Mesenchymal stem cell (in vitro differentiated cells and primary cell): ENCODE data around the gene HSBP1.

Experiments
- DNase-seq: peaks from one replicate; pipeline ENCODE4 v3.0.0-alpha.2; 2013
- H2AFZ ChIP-seq: one replicate; pipeline ENCODE4 v1.6.1; 2013; ENCODE audit warnings: low read depth, mild to moderate bottlenecking, control low read depth, inconsistent platforms, low read length, moderate library complexity
- H2AK5ac ChIP-seq: 2 replicates; pipeline ENCODE4 v1.6.1; 2013; ENCODE audit warnings: low read length, moderate library complexity, mild to moderate bottlenecking, inconsistent platforms; ENCODE audit not compliant: severe bottlenecking
- H2BK120ac ChIP-seq: one replicate; pipeline ENCODE4 v1.6.1; 2013; ENCODE audit warnings: low read depth, mild to moderate bottlenecking, inconsistent platforms, low read length, moderate library complexity
- H2BK12ac ChIP-seq, 2 experiments: one replicate each; pipeline ENCODE4 v1.6.1; 2013; ENCODE audit warnings: inconsistent platforms in 2 of 2, low read length in 2 of 2, mild to moderate bottlenecking in 2 of 2, moderate library complexity in 2 of 2, control low read depth in 1 of 2
- H2BK15ac ChIP-seq: one replicate; pipeline ENCODE4 v1.6.1; 2013; ENCODE audit warnings: mild to moderate bottlenecking, low read depth, inconsistent platforms; ENCODE audit not compliant: poor library complexity, severe bottlenecking
- H2BK5ac ChIP-seq: 2 replicates; pipeline ENCODE4 v1.6.1; 2013; ENCODE audit warnings: low read depth, mild to moderate bottlenecking, low read length, control low read depth, inconsistent platforms; ENCODE audit not compliant: poor library complexity, severe bottlenecking
- H3K14ac ChIP-seq, 2 experiments: one replicate each; pipeline ENCODE4 v1.6.1; 2013; ENCODE audit warnings: inconsistent platforms in 2 of 2, low read length in 2 of 2, control low read depth in 1 of 2, mild to moderate bottlenecking in 1 of 2, moderate library complexity in 1 of 2
- H3K18ac ChIP-seq, 2 experiments: one replicate each; pipeline ENCODE4 v1.6.1; 2013; ENCODE audit warnings: inconsistent platforms in 2 of 2, low read length in 2 of 2, control low read depth in 1 of 2, low read depth in 1 of 2, mild to moderate bottlenecking in 1 of 2
- H3K23ac ChIP-seq, 2 experiments: one replicate each; pipeline ENCODE4 v1.6.1; 2013; ENCODE audit warnings: inconsistent platforms in 2 of 2, low read length in 2 of 2, mild to moderate bottlenecking in 2 of 2, moderate library complexity in 2 of 2, control low read depth in 1 of 2
- H3K27ac ChIP-seq: 2 replicates; pipeline ENCODE4 v1.5.1; 2013; ENCODE audit warnings: mild to moderate bottlenecking, moderate library complexity, low read length, control low read depth, inconsistent platforms; ENCODE audit not compliant: poor library complexity, severe bottlenecking
- H3K27me3 ChIP-seq, 2 experiments: 2 replicates each; pipeline versions ENCODE4 v1.6.1 to v1.7.0; 2013; ENCODE audit warnings: low read length in 2 of 2, mild to moderate bottlenecking in 2 of 2, moderate library complexity in 2 of 2, control low read depth in 1 of 2, inconsistent platforms in 1 of 2; ENCODE audit not compliant: control insufficient read depth in 1 of 2, insufficient read depth in 1 of 2
- H3K36me3 ChIP-seq, 2 experiments: 2 replicates each; pipeline versions ENCODE4 v1.6.1 to v1.7.0; 2013; ENCODE audit warnings: low read length in 2 of 2, control low read depth in 1 of 2, inconsistent platforms in 1 of 2, low read depth in 1 of 2, mild to moderate bottlenecking in 1 of 2; ENCODE audit not compliant: insufficient read depth in 2 of 2, control insufficient read depth in 1 of 2
- H3K4ac ChIP-seq, 2 experiments: one replicate each; pipeline ENCODE4 v1.6.1; 2013; ENCODE audit warnings: inconsistent platforms in 2 of 2, low read length in 2 of 2, mild to moderate bottlenecking in 2 of 2, moderate library complexity in 2 of 2, control low read depth in 1 of 2, low read depth in 1 of 2
- H3K4me1 ChIP-seq: 2 replicates; pipeline ENCODE4 v1.6.1; 2013; ENCODE audit warnings: low read depth, low read length, control low read depth; ENCODE audit not compliant: control insufficient read depth, insufficient read depth
- H3K4me2 ChIP-seq: 2 replicates; pipeline ENCODE4 v1.6.1; 2013; ENCODE audit warnings: low read length, mild to moderate bottlenecking, inconsistent platforms; ENCODE audit not compliant: poor library complexity, severe bottlenecking
- H3K4me3 ChIP-seq, 2 experiments: 2 replicates each; pipeline versions ENCODE4 v1.5.1 to v1.7.0; 2013; ENCODE audit warnings: low read length in 2 of 2, mild to moderate bottlenecking in 2 of 2, control low read depth in 1 of 2, low read depth in 1 of 2; ENCODE audit not compliant: insufficient read depth in 1 of 2
- H3K79me1 ChIP-seq: replicated peaks from 2 replicates; pipeline ENCODE4 v1.6.1; 2013; ENCODE audit warnings: mild to moderate bottlenecking, control low read depth, low read length, inconsistent platforms; ENCODE audit not compliant: poor library complexity, severe bottlenecking
- H3K9ac ChIP-seq: 2 replicates; pipeline ENCODE4 v1.7.0; 2013; ENCODE audit warnings: mild to moderate bottlenecking, low read length, moderate library complexity
- H3K9me3 ChIP-seq: 2 replicates; pipeline ENCODE4 v1.7.0; 2013; ENCODE audit warnings: mild to moderate bottlenecking, low read length; ENCODE audit not compliant: control insufficient read depth
- H4K8ac ChIP-seq: one replicate; pipeline ENCODE4 v1.6.1; 2013; ENCODE audit warnings: inconsistent platforms, mild to moderate bottlenecking, low read length, moderate library complexity
- H4K91ac ChIP-seq: one replicate; pipeline ENCODE4 v1.6.1; 2013; ENCODE audit warnings: mild to moderate bottlenecking, low read length, inconsistent platforms
- WGBS: methylation state at CpG from one replicate; pipeline ENCODE4 v1.1.7; 2013; ENCODE audit warnings: mixed read lengths; 5-methylcytosine and 5-hydroxymethylcytosine counted together

HSBP1 gene

GRCh38 chr16:83776944-83777343 is 30.8 kb upstream of the HSBP1 start:
- no peak overlapping the region for H3K4ac ChIP-seq
- H3K4me2 ChIP-seq, result no peak overlapping the region
- no peak overlapping the region for H2AK5ac ChIP-seq
- H3K14ac ChIP-seq, result no peak overlapping the region
- no peak overlapping the region for H2BK120ac ChIP-seq
- H4K91ac ChIP-seq, result no peak overlapping the region
- no peak overlapping the region for H2AFZ ChIP-seq
- no peak overlapping the region for H2BK5ac ChIP-seq
- WGBS, result 89% methylated on average over 9 of the region's 9 CpGs
- DNase-seq, result no peak
- no peak overlapping the region for H3K9ac ChIP-seq
- no peak overlapping the region for H3K18ac ChIP-seq
- no peaks in the 10 kb centered on the region for H3K79me1 ChIP-seq
- H4K8ac ChIP-seq, result no peak overlapping the region
- no peak overlapping the region for H2BK12ac ChIP-seq
- H3K4me3 ChIP-seq, result no peak overlapping the region
- H3K36me3 ChIP-seq, result no peaks in the 10 kb centered on the region
- H3K4me1 ChIP-seq, result peaks cover 2% of the 10 kb centered on the region
- no peak overlapping the region for H3K23ac ChIP-seq
- H3K27me3 ChIP-seq, result no peaks in the 10 kb centered on the region
- H3K9me3 ChIP-seq, result no peaks in the 10 kb centered on the region
- no peak overlapping the region for H2BK15ac ChIP-seq
- no peak overlapping the region for H3K27ac ChIP-seq

- WGBS, result 80% methylated on average over 6 of the region's 6 CpGs
- no peak overlapping the region for H2BK15ac ChIP-seq
- peaks cover 2% of the 10 kb centered on the region for H3K4me1 ChIP-seq
These were observed 27.9 kb upstream of the HSBP1 start for GRCh38 chr16:83779886-83780285.

GRCh38 chr16:83785455-83785854 is 22.3 kb upstream of the HSBP1 start:
- H2AFZ ChIP-seq, result no peak overlapping the region
- no peak overlapping the region for H2BK15ac ChIP-seq
- DNase-seq, result no peak
- H3K4me3 ChIP-seq, result no peak overlapping the region
- H2BK5ac ChIP-seq, result no peak overlapping the region
- peaks cover 0 to 4% of the 10 kb centered on the region in 2 experiments for H3K36me3 ChIP-seq
- WGBS, result 75% methylated on average over 2 of the region's 2 CpGs
- no peak overlapping the region for H3K4ac ChIP-seq
- no peak overlapping the region for H2BK12ac ChIP-seq
- no peak overlapping the region for H4K91ac ChIP-seq
- H3K18ac ChIP-seq, result no peak overlapping the region
- H3K4me1 ChIP-seq, result no peaks in the 10 kb centered on the region
- no peak overlapping the region for H2AK5ac ChIP-seq
- H3K23ac ChIP-seq, result no peak overlapping the region
- no peak overlapping the region for H3K4me2 ChIP-seq
- H4K8ac ChIP-seq, result no peak overlapping the region
- H3K27me3 ChIP-seq, result no peaks in the 10 kb centered on the region
- H3K27ac ChIP-seq, result no peak overlapping the region
- H3K9me3 ChIP-seq, result no peaks in the 10 kb centered on the region
- no peak overlapping the region for H2BK120ac ChIP-seq
- no peak overlapping the region for H3K14ac ChIP-seq
- H3K9ac ChIP-seq, result no peak overlapping the region
- no peaks in the 10 kb centered on the region for H3K79me1 ChIP-seq

More at GRCh38 chr16:83779886-83780285, 27.9 kb upstream of the HSBP1 start:
- Histone ChIP-seq H3K27ac (no peak overlapping the region), H3K4me3 (no peak overlapping the region), H2AK5ac (no peak overlapping the region), H3K4ac (no peak overlapping the region), H2BK12ac (no peak overlapping the region), H3K4me2 (no peak overlapping the region), H4K91ac (no peak overlapping the region), H3K27me3 (no peaks in the 10 kb centered on the region), H3K23ac (no peak overlapping the region), H3K9me3 (no peaks in the 10 kb centered on the region), H4K8ac (no peak overlapping the region), H2AFZ (no peak overlapping the region), H3K79me1 (no peaks in the 10 kb centered on the region), H3K14ac (no peak overlapping the region), H2BK120ac (no peak overlapping the region), H3K9ac (peak overlapping the region; percentile 43), H3K36me3 (peaks cover 0 to 3% of the 10 kb centered on the region in 2 experiments), H2BK5ac (no peak overlapping the region), H3K18ac (no peak overlapping the region)
- no peak for DNase-seq

- H3K9ac ChIP-seq, result no peak overlapping the region
- H2BK12ac ChIP-seq, result no peak overlapping the region
- H3K14ac ChIP-seq, result no peak overlapping the region
- no peaks in the 10 kb centered on the region for H3K4me1 ChIP-seq
- no peak overlapping the region for H3K27ac ChIP-seq
- H3K27me3 ChIP-seq, result no peaks in the 10 kb centered on the region
- H3K4me2 ChIP-seq, result no peak overlapping the region
- no peak overlapping the region for H3K23ac ChIP-seq
- no peak overlapping the region for H2BK5ac ChIP-seq
- no peak overlapping the region for H3K18ac ChIP-seq
- H3K9me3 ChIP-seq, result no peaks in the 10 kb centered on the region
- H4K91ac ChIP-seq, result no peak overlapping the region
- no peak overlapping the region for H4K8ac ChIP-seq
- H3K4me3 ChIP-seq, result no peak overlapping the region
- H2BK15ac ChIP-seq, result no peak overlapping the region
- WGBS, result 100% methylated on average over 6 of the region's 8 CpGs
- no peak overlapping the region for H3K4ac ChIP-seq
- peaks cover 0 to 5% of the 10 kb centered on the region in 2 experiments for H3K36me3 ChIP-seq
- H2AK5ac ChIP-seq, result no peak overlapping the region
- H3K79me1 ChIP-seq, result no peaks in the 10 kb centered on the region
- no peak for DNase-seq
- H2AFZ ChIP-seq, result no peak overlapping the region
- no peak overlapping the region for H2BK120ac ChIP-seq
These were observed 18.0 kb upstream of the HSBP1 start for GRCh38 chr16:83789642-83790401.
